ENCODE measurements around the gene CDKL2.

GRCh38 chr4:75666299-75666698, 36.0 kb upstream of the CDKL2 start:
- TF ChIP-seq SMC3 (conservative IDR thresholded peaks at IDR 0.05; ENCODE audit: poor library complexity), result no peak
- no peak for TF ChIP-seq EZH2 (IDR thresholded peaks at IDR 0.05; ENCODE audit: borderline replicate concordance, insufficient read depth, low read length, poor library complexity, severe bottlenecking)
- no peak for TF ChIP-seq CTCF (IDR thresholded peaks at IDR 0.05; ENCODE audit: poor library complexity, severe bottlenecking)
- no peak for TF ChIP-seq POLR2AphosphoS5 (IDR thresholded peaks at IDR 0.05)
- TF ChIP-seq MXI1 (conservative IDR thresholded peaks at IDR 0.05; ENCODE audit: poor library complexity, severe bottlenecking), result no peak
- no peak for TF ChIP-seq EP300 (conservative IDR thresholded peaks at IDR 0.05; ENCODE audit: poor library complexity, severe bottlenecking)
- TF ChIP-seq REST (IDR thresholded peaks at IDR 0.05; ENCODE audit: borderline replicate concordance), result no peak
- TF ChIP-seq TAF1 (IDR thresholded peaks at IDR 0.05; ENCODE audit: low read depth), result no peak
- TF ChIP-seq RAD21 (conservative IDR thresholded peaks at IDR 0.05), result no peak

Measured in neural cell (in vitro differentiated cells).